Stomach (tissue), 9 donors: Measurements from ENCODE around the gene TMCC2. TPM values are rescaled to one million over a fixed set of nuclear protein-coding genes. Genes with fewer than 3 reads are reported as not detected.

Experiments used
- DNase-seq, 2 donors: peaks; one replicate each; pipeline versions ENCODE4 v3.0.0 to v3.0.0-alpha.2; 2013 to 2019
- H3K27ac ChIP-seq, 5 donors: fragments of 200-600 bp in 4 of 5; sonication (generic) in 4 of 5; one replicate each; pipeline ENCODE4 v1.5.1; 2013 to 2019; ENCODE audit warnings: mild to moderate bottlenecking in 1 of 5, moderate library complexity in 1 of 5
- H3K27me3 ChIP-seq, 3 donors: fragments of 200-600 bp; sonication (generic); one replicate each; pipeline ENCODE4 v1.5.1; 2017 to 2019; ENCODE audit warnings: mixed run types in 1 of 3
- H3K36me3 ChIP-seq, 4 donors: fragments of 200-600 bp; sonication (generic); 1 replicate in 3 of 4; 2 replicates in 1 of 4; pipeline ENCODE4 v1.5.1; 2016 to 2019
- H3K4me1 ChIP-seq, 4 donors: fragments of 200-600 bp; sonication (generic); one replicate each; pipeline ENCODE4 v1.5.1; 2016 to 2019
- H3K4me3 ChIP-seq, 4 donors: fragments of 200-600 bp; sonication (generic) in 3 of 4; one replicate each; pipeline ENCODE4 v1.5.1; 2016 to 2019; ENCODE audit warnings: mild to moderate bottlenecking in 1 of 4
- H3K9me3 ChIP-seq, 4 donors: fragments of 200-600 bp; sonication (generic); one replicate each; pipeline ENCODE4 v1.5.1; 2016 to 2019
- EP300 ChIP-seq: sonication (generic); formaldehyde crosslinking; IDR thresholded peaks from one replicate; pipeline ENCODE4 v1.6.1; 2017; ENCODE audit warnings: antibody characterized with exemption
- POLR2A ChIP-seq, 4 donors: fragments of 450-650 bp; IDR thresholded peaks; one replicate each; pipeline ENCODE4 v1.6.1; 2016; ENCODE audit warnings: antibody characterized with exemption in 4 of 4, control low read depth in 2 of 4, mild to moderate bottlenecking in 1 of 4, moderate library complexity in 1 of 4
- POLR2AphosphoS5 ChIP-seq, 3 donors: sonication (generic); formaldehyde crosslinking; IDR thresholded peaks; one replicate each; pipeline ENCODE4 v1.6.1; 2016; ENCODE audit warnings: antibody characterized with exemption in 3 of 3
- WGBS, 5 donors: extraction: QIAGEN DNeasy Blood & Tissue Kit in 3 of 5; methylation state at CpG; one replicate each; pipeline versions ENCODE4 v1.1.5 to v1.1.7; 2013 to 2018; 5-methylcytosine and 5-hydroxymethylcytosine counted together
- intact Hi-C: fragments of 100-400 bp; cut with DNase I; formaldehyde crosslinking; loops from one replicate; pipeline ENCODE4 v1.15.1; 2023; ENCODE audit warnings: low total_unique reads
- polyA plus RNA-seq, 3 donors: library from polyadenylated mRNA; stranded (reverse); fragments of 200-250 nt; gene quantifications; one replicate each; pipeline ENCODE4 v1.2.3, GENCODE V29; 2013
- total RNA-seq, 5 donors: library from RNA; depleted of rRNA; stranded (reverse); fragments of >200 nt; gene quantifications; one replicate each; pipeline versions ENCODE4 v1.1.0 to v1.2.3, GENCODE V29; 2014 to 2016
- TF ChIP-seq, protein P1 (sequence below), 7 experiments: fragments of 450-650 bp in 4 of 7; fragments of 200-600 bp in 3 of 7; sonication (generic) in 3 of 7; IDR thresholded peaks; one replicate each; pipeline ENCODE4 v1.5.1; 2016 to 2019; ENCODE audit warnings: antibody characterized with exemption in 7 of 7, control low read depth in 2 of 7, mild to moderate bottlenecking in 1 of 7
- donor health status: healthy with polysubstance abuse.
- donor health status: Bipolar disorder and iron deficiency.
- donor health status: healthy.

The TMCC2 gene
- total and polyA plus RNA-seq, 8 donors: 0.45 to 3.1 (median 1.5) TPM; not detected in 2

DNA sequence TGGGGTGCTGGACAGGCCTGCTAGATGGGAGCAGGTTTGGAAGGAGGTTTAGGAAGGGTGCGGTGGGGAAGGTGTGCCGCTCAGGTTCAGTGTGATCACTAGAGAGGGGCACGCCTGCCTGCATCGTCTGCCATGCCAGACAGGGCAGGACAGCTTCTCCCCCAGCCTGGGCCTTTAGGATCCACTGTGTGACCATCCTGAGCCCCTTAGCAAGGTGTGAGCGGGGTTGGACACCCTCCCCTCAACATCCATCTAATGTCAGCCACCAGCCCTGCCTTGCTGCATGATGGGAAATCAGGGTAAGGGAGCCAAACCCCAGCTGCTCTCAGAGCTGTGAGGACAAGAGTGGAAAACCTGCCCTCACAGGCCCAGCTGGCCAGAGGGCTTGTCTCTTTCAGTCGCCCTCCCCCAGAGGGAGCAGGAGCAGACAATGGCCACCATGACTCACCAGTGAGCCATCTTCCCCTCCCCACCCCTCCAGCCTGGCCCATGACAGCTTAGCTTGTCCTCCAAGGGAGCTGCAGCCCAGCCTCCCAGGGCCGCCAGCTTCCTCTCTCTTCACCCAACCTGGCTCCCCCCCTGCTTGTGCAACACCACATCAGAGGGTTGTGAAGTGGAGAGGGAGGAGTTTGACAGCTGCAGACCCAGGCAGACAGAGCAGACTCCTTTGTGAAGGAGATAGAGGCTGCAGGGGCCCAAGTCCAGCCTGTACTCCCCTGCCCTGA, 56.8 kb downstream of the TMCC2 start:
- H3K36me3 ChIP-seq: no peaks in the 10 kb centered on the region
- H3K27me3 ChIP-seq: no peaks in the 10 kb centered on the region
- TF ChIP-seq, protein P1, sequence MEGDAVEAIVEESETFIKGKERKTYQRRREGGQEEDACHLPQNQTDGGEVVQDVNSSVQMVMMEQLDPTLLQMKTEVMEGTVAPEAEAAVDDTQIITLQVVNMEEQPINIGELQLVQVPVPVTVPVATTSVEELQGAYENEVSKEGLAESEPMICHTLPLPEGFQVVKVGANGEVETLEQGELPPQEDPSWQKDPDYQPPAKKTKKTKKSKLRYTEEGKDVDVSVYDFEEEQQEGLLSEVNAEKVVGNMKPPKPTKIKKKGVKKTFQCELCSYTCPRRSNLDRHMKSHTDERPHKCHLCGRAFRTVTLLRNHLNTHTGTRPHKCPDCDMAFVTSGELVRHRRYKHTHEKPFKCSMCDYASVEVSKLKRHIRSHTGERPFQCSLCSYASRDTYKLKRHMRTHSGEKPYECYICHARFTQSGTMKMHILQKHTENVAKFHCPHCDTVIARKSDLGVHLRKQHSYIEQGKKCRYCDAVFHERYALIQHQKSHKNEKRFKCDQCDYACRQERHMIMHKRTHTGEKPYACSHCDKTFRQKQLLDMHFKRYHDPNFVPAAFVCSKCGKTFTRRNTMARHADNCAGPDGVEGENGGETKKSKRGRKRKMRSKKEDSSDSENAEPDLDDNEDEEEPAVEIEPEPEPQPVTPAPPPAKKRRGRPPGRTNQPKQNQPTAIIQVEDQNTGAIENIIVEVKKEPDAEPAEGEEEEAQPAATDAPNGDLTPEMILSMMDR (IDR thresholded peaks at IDR 0.05): no peak
- TF ChIP-seq POLR2A (IDR thresholded peaks at IDR 0.05): no peak
- TF ChIP-seq EP300: no peak
- TF ChIP-seq POLR2AphosphoS5 (IDR thresholded peaks at IDR 0.05): no peak
- DNase-seq: peak; percentile 72 to 85
- peak overlapping the region in 4 of 5 donors; percentile 32 to 73 (median 65) for H3K27ac ChIP-seq
- peaks cover 13 to 45% (median 29%) of the 10 kb centered on the region in 4 donors for H3K4me1 ChIP-seq
- no peaks in the 10 kb centered on the region for H3K9me3 ChIP-seq
- no peak overlapping the region for H3K4me3 ChIP-seq
- 69 to 85% (median 79%) methylated on average over 6 to 7 of the region's 7 CpGs for WGBS, 5 donors
- intact Hi-C loops: no loop called here

DNA sequence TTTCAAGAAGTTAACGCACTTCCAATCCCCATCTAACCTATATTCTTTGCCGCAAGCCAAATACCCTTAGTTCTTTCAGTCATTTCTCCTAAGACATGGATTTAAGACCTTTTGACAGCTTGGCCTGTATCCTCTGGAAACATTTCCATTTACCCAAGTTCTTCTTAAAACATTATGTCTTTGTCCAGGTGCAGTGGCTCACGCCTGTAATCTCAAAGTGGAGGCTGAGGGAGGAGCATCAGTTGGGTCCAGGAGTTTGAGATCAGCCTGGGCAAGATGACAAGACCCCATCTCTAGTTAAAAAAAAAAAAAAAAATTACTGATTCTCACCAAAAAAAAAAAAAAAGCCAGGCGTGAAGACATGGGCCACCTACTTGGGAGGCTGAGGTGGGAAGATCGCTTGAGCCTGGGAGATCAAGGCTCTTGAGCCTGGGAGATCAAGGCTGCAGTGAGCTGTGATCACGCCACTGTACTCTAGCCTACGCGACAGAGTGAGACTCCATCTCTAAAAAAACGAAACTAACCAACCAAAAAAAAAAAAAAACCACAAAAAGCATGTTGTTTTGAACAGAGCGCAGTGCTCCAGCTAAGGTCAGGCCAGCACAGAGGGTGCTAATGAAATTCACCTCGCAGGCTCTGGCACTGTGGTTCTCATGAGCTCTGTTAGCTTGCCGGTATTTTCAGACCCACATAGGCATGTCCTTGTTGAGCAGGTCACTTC, 57.8 kb downstream of the TMCC2 start:
- Histone ChIP-seq H3K4me1 (peaks cover 13 to 45% (median 29%) of the 10 kb centered on the region in 4 donors), H3K36me3 (no peaks in the 10 kb centered on the region), H3K9me3 (no peaks in the 10 kb centered on the region), H3K27me3 (no peaks in the 10 kb centered on the region), H3K4me3 (no peak overlapping the region), H3K27ac (peak overlapping the region in 4 of 5 donors; percentile 32 to 73 (median 65))
- peak in 1 of 2 donors; percentile 46 for DNase-seq
- TF ChIP-seq POLR2A (IDR thresholded peaks at IDR 0.05): no peak
- no peak for TF ChIP-seq EP300
- TF ChIP-seq, protein P1 (IDR thresholded peaks at IDR 0.05): no peak
- no peak for TF ChIP-seq POLR2AphosphoS5 (IDR thresholded peaks at IDR 0.05)
- intact Hi-C loops: no loop called here
- 49 to 63% (median 57%) methylated on average over 12 of the region's 12 CpGs for WGBS, 5 donors

DNA sequence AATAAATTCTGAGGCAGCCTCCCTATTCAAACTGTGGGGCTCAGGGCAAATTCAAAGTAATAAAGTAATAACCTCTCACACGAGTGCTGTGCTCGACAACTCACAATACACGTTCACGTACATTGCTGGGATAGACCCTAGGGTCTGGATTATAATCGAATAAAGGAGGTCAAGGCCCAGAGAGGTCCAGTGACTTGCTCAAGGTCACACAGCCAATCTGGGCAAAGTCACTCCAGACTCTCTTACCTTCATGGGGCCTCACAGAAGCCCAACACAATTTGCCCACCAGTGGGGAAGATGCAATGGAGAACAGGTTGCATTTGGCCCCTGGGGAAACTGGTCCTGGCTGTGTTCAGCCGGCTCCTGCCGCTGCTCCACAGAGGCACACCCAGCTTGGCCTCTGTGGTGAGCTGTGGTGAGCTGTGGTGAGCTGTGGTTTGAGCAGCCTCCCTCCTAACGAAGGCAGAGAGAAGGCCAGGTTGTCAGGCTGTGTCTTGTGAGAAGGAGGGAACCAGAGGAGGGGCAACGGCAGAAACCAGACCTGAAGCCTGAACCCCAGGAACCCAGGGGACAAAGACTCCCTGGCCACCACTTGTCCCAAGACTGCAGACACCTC, 58.7 kb downstream of the TMCC2 start:
- intact Hi-C loops: no loop called here
- TF ChIP-seq EP300 (no peak), POLR2A (IDR thresholded peaks at IDR 0.05) (no peak), POLR2AphosphoS5 (IDR thresholded peaks at IDR 0.05) (no peak)
- TF ChIP-seq, protein P1 (IDR thresholded peaks at IDR 0.05): no peak
- H3K27me3 ChIP-seq: no peaks in the 10 kb centered on the region
- peak overlapping the region in 3 of 5 donors; percentile 43 to 73 (median 71) for H3K27ac ChIP-seq
- peak in 1 of 2 donors; percentile 40 for DNase-seq
- no peaks in the 10 kb centered on the region for H3K9me3 ChIP-seq
- 72 to 86% (median 78%) methylated on average over 9 of the region's 9 CpGs for WGBS, 5 donors
- H3K4me3 ChIP-seq: no peak overlapping the region
- no peaks in the 10 kb centered on the region for H3K36me3 ChIP-seq
- peaks cover 13 to 45% (median 29%) of the 10 kb centered on the region in 4 donors for H3K4me1 ChIP-seq

DNA sequence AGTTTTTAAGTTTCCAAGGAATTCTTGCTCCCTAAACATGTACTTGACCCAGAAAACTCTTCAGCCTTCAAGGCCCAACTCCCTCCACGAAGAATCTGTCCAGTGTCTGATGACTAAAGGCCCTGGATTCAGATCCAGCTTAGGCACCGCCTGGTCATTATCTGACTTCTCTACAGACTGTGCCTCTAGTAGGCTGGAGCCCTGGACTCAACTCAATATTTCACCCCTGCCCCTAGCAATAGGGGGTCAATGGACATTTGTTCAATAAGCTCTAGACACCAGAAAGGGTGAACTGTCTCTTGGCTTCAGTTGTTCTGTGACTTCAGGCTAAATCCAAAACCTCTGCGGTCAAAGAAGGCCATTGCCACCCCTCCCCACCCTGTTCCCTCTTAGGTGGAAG, 59.3 kb downstream of the TMCC2 start:
- TF ChIP-seq, protein P1 (IDR thresholded peaks at IDR 0.05): no peak
- TF ChIP-seq EP300: no peak
- no peak for TF ChIP-seq POLR2AphosphoS5 (IDR thresholded peaks at IDR 0.05)
- TF ChIP-seq POLR2A (IDR thresholded peaks at IDR 0.05): no peak
- Histone ChIP-seq H3K4me1 (peaks cover 13 to 45% (median 29%) of the 10 kb centered on the region in 4 donors), H3K36me3 (no peaks in the 10 kb centered on the region), H3K27ac (peak overlapping the region in 2 of 5 donors; percentile 71 to 73), H3K4me3 (no peak overlapping the region), H3K9me3 (no peaks in the 10 kb centered on the region), H3K27me3 (no peaks in the 10 kb centered on the region)
- DNase-seq: no peak
- 89 to 98% (median 96%) methylated on average over 3 of the region's 3 CpGs for WGBS, 5 donors
- intact Hi-C loops: no loop called here
